NT2/D1 (cell line): Measurements from ENCODE around the gene VIPR1.

ENCODE experiments used
- SUZ12 ChIP-seq: IDR thresholded peaks from 2 replicates; pipeline ENCODE4 v1.6.1; 2011; ENCODE audit not compliant: insufficient read length, insufficient read depth; ENCODE audit errors: extremely low read depth
- YY1 ChIP-seq: IDR thresholded peaks from 2 replicates; pipeline ENCODE4 v1.6.1; 2011; ENCODE audit not compliant: insufficient read length, insufficient read depth
- ZNF274 ChIP-seq: IDR thresholded peaks from 2 replicates; pipeline ENCODE4 v1.6.1; 2011; ENCODE audit warnings: mild to moderate bottlenecking, low read depth, low read length

DNA sequence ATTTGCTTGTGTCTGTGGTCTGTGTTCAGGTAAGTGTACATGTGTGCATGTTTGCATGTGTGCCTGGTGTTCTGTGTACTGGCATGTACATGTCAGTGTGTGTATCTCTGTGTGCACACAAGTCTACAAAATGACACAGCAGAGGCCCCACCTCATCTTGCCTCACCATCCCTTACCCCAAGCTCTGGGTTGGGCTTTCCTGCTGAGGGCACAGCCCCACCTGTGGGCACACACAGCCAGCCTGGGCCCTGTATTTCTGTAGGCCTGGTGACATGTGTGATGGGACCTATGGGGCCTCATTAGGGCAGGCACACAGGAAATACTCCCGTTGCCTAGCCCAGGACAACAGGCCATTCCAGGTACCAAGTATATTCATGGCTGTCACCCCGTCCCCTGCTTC is 13.5 kb downstream of the VIPR1 start:
- TF ChIP-seq YY1, result no peak
- no peak for TF ChIP-seq ZNF274
- no peak for TF ChIP-seq SUZ12
